Esophagus squamous epithelium (tissue), 4 donors: ENCODE results near the gene YLPM1.
"Not testable (repeated sequence)": the region's sequence is repeated elsewhere in the genome, so short reads cannot be mapped to it uniquely, and the experiment has no call there.

Experiments used
- CTCF ChIP-seq, 6 experiments: fragments of 450-650 bp in 4 of 6; fragments of 200-600 bp in 2 of 6; sonication (generic) in 2 of 6; IDR thresholded peaks; one replicate each; pipeline ENCODE4 v1.5.1; 2016 to 2019; ENCODE audit warnings: antibody characterized with exemption in 6 of 6, mild to moderate bottlenecking in 4 of 6, moderate library complexity in 4 of 6
- POLR2A ChIP-seq, 4 donors: fragments of 450-650 bp; IDR thresholded peaks; one replicate each; pipeline ENCODE4 v1.6.1; 2017; ENCODE audit warnings: antibody characterized with exemption in 4 of 4, mild to moderate bottlenecking in 4 of 4, moderate library complexity in 3 of 4

DNA sequence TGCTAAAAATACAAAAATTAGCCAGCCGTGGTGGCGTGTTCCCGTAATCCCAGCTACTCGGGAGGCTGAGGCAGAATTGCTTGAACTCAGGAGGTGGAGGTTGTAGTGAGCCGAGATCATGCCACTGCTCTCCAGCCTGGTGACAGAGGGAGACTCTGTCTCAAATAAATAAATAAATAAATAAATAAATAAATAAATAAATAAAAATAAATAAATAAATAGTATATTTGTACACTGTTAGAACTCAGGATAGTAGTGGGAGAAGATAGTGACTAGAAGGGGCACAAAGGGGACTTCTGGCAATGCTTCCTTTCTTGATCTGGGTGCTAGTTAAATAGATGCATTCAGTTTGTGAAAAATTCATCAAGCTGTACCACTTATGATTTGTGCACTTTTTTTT, 4.6 kb upstream of the YLPM1 start:
- TF ChIP-seq CTCF, POLR2A (IDR thresholded peaks at IDR 0.05): not testable (repeated sequence)
